Stimulated activated CD4-positive, alpha-beta T cell treated with anti-CD3 and anti-CD28 coated beads, Interleukin-1b, Interleukin-23, amount 100 ng/mL, for 1 hour (primary cell): Measurements from ENCODE around the gene NDST1.

ENCODE experiments used
- DNase-seq, 2 donors: peaks; one replicate each; pipeline ENCODE4 v3.0.0-alpha.2; 2020; ENCODE audit warnings: low read depth in 2 of 2

Gene NDST1

GRCh38 chr5:150570333-150570732, 62.4 kb downstream of the NDST1 start:
- no peak for DNase-seq

- no peak for DNase-seq
Measured at GRCh38 chr5:150571836-150572235, 63.9 kb downstream of the NDST1 start.

- DNase-seq, result no peak
Measured at GRCh38 chr5:150573216-150573615, 65.3 kb downstream of the NDST1 start.

- no peak for DNase-seq
Measured at GRCh38 chr5:150573867-150574817, 66.2 kb downstream of the NDST1 start.

GRCh38 chr5:150574818-150575547, 67.1 kb downstream of the NDST1 start:
- no peak for DNase-seq

- no peak for DNase-seq
Measured at GRCh38 chr5:150575745-150576448, 68.0 kb downstream of the NDST1 start.

- DNase-seq, result no peak
Measured at GRCh38 chr5:150576449-150576949, 68.6 kb downstream of the NDST1 start.

- no peak for DNase-seq
Measured at GRCh38 chr5:150577378-150578139, 69.6 kb downstream of the NDST1 start.

- no peak for DNase-seq
Measured at GRCh38 chr5:150578781-150579461, 71.0 kb downstream of the NDST1 start.

- no peak for DNase-seq
Measured at GRCh38 chr5:150579462-150580400, 71.8 kb downstream of the NDST1 start.

- DNase-seq, result no peak
Measured at GRCh38 chr5:150580917-150581316, 73.0 kb downstream of the NDST1 start.

GRCh38 chr5:150582241-150583109, 74.5 kb downstream of the NDST1 start:
- no peak for DNase-seq

GRCh38 chr5:150583541-150584225, 75.8 kb downstream of the NDST1 start:
- DNase-seq, result no peak

GRCh38 chr5:150584556-150585335, 76.8 kb downstream of the NDST1 start:
- no peak for DNase-seq

- DNase-seq, result no peak
Measured at GRCh38 chr5:150585781-150586341, 77.9 kb downstream of the NDST1 start.

GRCh38 chr5:150587016-150587415, 79.1 kb downstream of the NDST1 start:
- no peak for DNase-seq
